Heart right ventricle (tissue), 16 donors: Measurements from ENCODE around the gene ULK4. TPM values are rescaled to one million over a fixed set of nuclear protein-coding genes. Genes with fewer than 3 reads are reported as not detected.

Experiments
- ATAC-seq, 8 donors: fragments of 200-7000 bp; cut with Tn5 transposase; one replicate each; pipeline ENCODE4 v1.9.1; 2020; ENCODE audit warnings: mild to moderate bottlenecking in 8 of 8, moderate library complexity in 8 of 8, moderate number of reproducible peaks in 1 of 8
- DNase-seq, 2 donors: peaks; one replicate each; pipeline ENCODE4 v3.0.0-alpha.2; 2020
- H3K27ac ChIP-seq, 10 donors: fragments of 200-600 bp; sonication (generic) in 2 of 10; one replicate each; pipeline versions ENCODE4 v1.5.0 to v1.8.0; 2020 to 2022; ENCODE audit warnings: mild to moderate bottlenecking in 3 of 10
- H3K27me3 ChIP-seq, 7 donors: fragments of 200-600 bp; one replicate each; pipeline ENCODE4 v1.8.0; 2021 to 2022; ENCODE audit warnings: mild to moderate bottlenecking in 2 of 7
- H3K36me3 ChIP-seq, 9 donors: fragments of 200-600 bp; sonication (generic) in 1 of 9; one replicate each; pipeline versions ENCODE4 v1.5.0 to v1.8.0; 2020 to 2022; ENCODE audit warnings: mild to moderate bottlenecking in 2 of 9
- H3K4me1 ChIP-seq, 9 donors: fragments of 200-600 bp; sonication (generic) in 1 of 9; one replicate each; pipeline versions ENCODE4 v1.5.0 to v1.8.0; 2020 to 2022; ENCODE audit warnings: mild to moderate bottlenecking in 4 of 9
- H3K4me3 ChIP-seq, 10 donors: fragments of 200-600 bp; sonication (generic) in 2 of 10; one replicate each; pipeline versions ENCODE4 v1.5.0 to v1.8.0; 2020 to 2022; ENCODE audit warnings: mild to moderate bottlenecking in 7 of 10, moderate library complexity in 2 of 10
- H3K9me3 ChIP-seq, 11 donors: fragments of 200-600 bp in 10 of 11; sonication (generic) in 2 of 11; one replicate each; pipeline versions ENCODE4 v1.5.0 to v1.8.0; 2013 to 2022; ENCODE audit warnings: mild to moderate bottlenecking in 2 of 11, control low read depth in 1 of 11, moderate library complexity in 1 of 11
- WGBS, 2 donors: extraction: QIAGEN DNeasy Blood & Tissue Kit; methylation state at CpG; one replicate each; pipeline ENCODE4 v1.1.7; 2013; ENCODE audit warnings: inconsistent platforms in 1 of 2; 5-methylcytosine and 5-hydroxymethylcytosine counted together
- intact Hi-C, 10 donors: fragments of 100-400 bp; cut with DNase I; formaldehyde crosslinking; loops; one replicate each; pipeline versions ENCODE4 v1.11.1 to v1.14.2; 2022
- polyA plus RNA-seq, 2 donors: library from polyadenylated mRNA; stranded (reverse); fragments of 200-250 nt; gene quantifications; one replicate each; pipeline ENCODE4 v1.2.3, GENCODE V29; 2013
- total RNA-seq, 10 donors: library from RNA; stranded (reverse); fragmentation: NEBNext Ultra II Directional in 3 of 10; extraction: Animal tissue kit (Norgen Biotek cat#: 25700) in 3 of 10; gene quantifications; one replicate each; pipeline versions ENCODE4 v1.2.1 to v1.2.4, GENCODE V29; 2021 to 2023
- TF ChIP-seq, protein P1 (sequence below), 9 donors: fragments of 200-600 bp; sonication (generic) in 2 of 9; IDR thresholded peaks; one replicate each; pipeline versions ENCODE4 v1.5.0 to v1.8.0; 2021 to 2022; ENCODE audit warnings: antibody characterized with exemption in 9 of 9, mild to moderate bottlenecking in 5 of 9, moderate library complexity in 1 of 9
- donor health status: Arrhythmogenic right ventricular cardiomyopathy.
- donor health status: ischemic (EF 13 %, LVEDD 7.1; RV severe dilation, severe dysfunction).
- donor health status: healthy with polysubstance abuse.
- donor health status: DM: no; HTN: yes; CAD: no.
- donor health status: DM: no; HTN: no; CAD: no.
- donor health status: ischemic (EF 25% LVEDD 6.9; RV normal size, moderate dysfunction).
- donor health status: ischemic (EF 25% LVEDD 5.7; RV mildly dilated, moderate dysfunction).
- donor health status: healthy.
- donor health status: DM: yes; HTN: yes; CAD: no.
- donor health status: Ischemic cardiomyopathy.
- donor health status: ischemic (EF 35%, LVEDD 5.7; RV mildly dilated, moderate dysfunction).
- donor health status: nonischemic (EF 11% LVEDD 7.7; RV severe dilation, severe dysfunction).
- donor health status: DM: yes; HTN: yes; CAD: no.
- donor health status: PGD.
- donor health status: ischemic (EF 29% LVEDD 5.4; RV normal size, mild dysfunction).
- donor health status: nonischemic (EF 23%, LVEDD 6.1; RV moderate dilation, normal function).

The ULK4 gene
- total and polyA plus RNA-seq, 12 donors = 1.4 to 11.4 (median 2.6) TPM

DNA sequence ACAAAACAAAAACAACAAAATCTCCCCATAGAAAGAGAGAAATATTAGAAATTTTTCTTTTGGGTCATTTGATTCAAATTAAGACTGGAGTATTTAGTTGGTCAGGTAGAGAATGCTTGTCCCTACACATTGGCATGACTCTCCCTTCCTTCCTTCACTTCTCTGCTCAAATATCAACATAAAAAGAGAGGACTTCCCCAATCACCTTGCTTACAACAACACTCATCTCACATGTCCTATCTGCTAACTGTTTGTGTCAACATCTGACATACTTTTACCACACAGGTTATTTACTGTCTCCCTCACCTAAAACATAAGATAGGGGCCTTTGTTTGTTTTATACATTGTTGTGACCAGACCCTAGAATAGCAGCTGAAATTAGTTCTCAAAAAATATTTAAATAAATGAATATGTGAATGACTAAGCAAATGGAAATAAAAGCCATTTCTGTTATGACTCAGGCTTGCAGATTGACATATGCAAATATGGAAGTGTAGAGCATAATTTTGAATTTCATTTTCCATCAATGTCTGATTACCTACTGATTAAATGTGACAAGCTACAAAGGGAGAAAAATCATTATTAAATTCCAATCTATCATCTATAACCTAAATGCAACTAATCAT, 457.8 kb downstream of the ULK4 start:
- H3K36me3 ChIP-seq = no peaks in the 10 kb centered on the region
- intact Hi-C loops = no loop called here

DNA sequence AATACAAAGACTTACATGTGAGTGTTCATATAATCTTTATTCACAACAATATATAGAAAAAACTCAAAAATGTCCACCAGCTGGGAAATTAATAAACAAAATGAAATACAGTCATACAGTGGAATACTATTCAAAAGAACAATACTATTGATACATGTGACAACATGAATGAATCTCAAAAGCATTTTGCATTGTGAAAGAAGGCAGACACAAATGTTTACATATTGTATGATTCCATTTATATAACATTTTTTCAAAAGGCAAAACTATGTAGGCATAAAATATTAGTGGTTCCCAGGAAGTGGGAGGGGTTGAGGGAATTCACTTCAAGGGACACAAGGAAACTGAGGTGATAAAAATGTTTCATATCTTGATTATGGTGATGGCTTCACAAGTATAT, 459.4 kb downstream of the ULK4 start:
- Histone ChIP-seq H3K27me3 (no peaks in the 10 kb centered on the region), H3K36me3 (no peaks in the 10 kb centered on the region), H3K27ac (no peak overlapping the region), H3K4me1 (no peaks in the 10 kb centered on the region), H3K9me3 (no peaks in the 10 kb centered on the region), H3K4me3 (no peak overlapping the region)
- DNase-seq (no peak), ATAC-seq (no peak)
- intact Hi-C loops = no loop called here
- TF ChIP-seq, protein P1, sequence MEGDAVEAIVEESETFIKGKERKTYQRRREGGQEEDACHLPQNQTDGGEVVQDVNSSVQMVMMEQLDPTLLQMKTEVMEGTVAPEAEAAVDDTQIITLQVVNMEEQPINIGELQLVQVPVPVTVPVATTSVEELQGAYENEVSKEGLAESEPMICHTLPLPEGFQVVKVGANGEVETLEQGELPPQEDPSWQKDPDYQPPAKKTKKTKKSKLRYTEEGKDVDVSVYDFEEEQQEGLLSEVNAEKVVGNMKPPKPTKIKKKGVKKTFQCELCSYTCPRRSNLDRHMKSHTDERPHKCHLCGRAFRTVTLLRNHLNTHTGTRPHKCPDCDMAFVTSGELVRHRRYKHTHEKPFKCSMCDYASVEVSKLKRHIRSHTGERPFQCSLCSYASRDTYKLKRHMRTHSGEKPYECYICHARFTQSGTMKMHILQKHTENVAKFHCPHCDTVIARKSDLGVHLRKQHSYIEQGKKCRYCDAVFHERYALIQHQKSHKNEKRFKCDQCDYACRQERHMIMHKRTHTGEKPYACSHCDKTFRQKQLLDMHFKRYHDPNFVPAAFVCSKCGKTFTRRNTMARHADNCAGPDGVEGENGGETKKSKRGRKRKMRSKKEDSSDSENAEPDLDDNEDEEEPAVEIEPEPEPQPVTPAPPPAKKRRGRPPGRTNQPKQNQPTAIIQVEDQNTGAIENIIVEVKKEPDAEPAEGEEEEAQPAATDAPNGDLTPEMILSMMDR (IDR thresholded peaks at IDR 0.05) = no peak

More for the DNA sequence above, 457.8 kb downstream of the ULK4 start:
- Histone ChIP-seq H3K4me3 (no peak overlapping the region), H3K9me3 (peaks cover 0 to 10% (median 3%) of the 10 kb centered on the region in 11 donors), H3K27ac (no peak overlapping the region), H3K4me1 (no peaks in the 10 kb centered on the region), H3K27me3 (no peaks in the 10 kb centered on the region)
- DNase-seq (no peak), ATAC-seq (no peak)
- TF ChIP-seq, protein P1 (IDR thresholded peaks at IDR 0.05) = no peak

DNA sequence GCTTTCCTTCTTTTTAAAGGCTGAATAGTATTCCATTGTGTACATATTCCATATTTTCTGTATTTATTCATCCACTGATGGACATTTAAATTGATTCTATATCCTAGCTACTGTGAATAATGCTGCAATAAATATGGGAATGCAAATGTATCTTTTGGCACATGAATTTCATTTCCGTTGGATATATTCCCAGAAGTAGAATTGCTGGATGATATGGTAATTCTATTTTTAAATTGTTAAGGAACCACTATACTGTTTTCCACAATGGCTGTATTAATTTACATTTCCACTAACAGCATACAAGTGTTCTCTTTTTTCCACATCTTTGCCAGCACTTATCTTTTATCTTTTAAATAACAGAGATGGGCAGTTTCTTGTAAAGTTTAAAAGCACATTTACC, 459.9 kb downstream of the ULK4 start:
- intact Hi-C loops = no loop called here
- no peaks in the 10 kb centered on the region for H3K36me3 ChIP-seq
- ATAC-seq = no peak
- H3K4me1 ChIP-seq = no peaks in the 10 kb centered on the region
- TF ChIP-seq, protein P1 (IDR thresholded peaks at IDR 0.05) = no peak
- no peak for DNase-seq
- no peaks in the 10 kb centered on the region for H3K9me3 ChIP-seq
- H3K27ac ChIP-seq = no peak overlapping the region
- no peaks in the 10 kb centered on the region for H3K27me3 ChIP-seq
- WGBS, 2 donors = 10 to 28% methylated on average over 1 of the region's 1 CpG
- H3K4me3 ChIP-seq = no peak overlapping the region

DNA sequence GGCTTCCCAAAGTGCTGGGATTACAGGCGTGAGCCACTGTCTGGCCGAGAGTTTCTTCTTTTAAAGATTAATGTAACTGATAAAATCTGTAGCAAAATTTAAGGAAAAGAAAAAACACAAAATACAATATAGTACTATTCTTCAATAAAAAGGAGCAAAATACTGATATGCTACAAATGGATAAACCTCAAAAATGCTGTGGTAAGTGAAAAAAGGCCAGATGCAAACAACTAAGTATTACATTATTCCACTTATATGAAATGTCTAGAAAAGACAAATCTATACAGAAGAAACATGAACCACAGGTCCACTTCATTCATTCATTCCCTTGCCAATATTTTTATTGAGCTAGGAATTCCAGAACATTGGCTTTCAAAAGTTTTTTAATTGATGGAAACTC, 463.1 kb downstream of the ULK4 start:
- Histone ChIP-seq H3K36me3 (no peaks in the 10 kb centered on the region), H3K4me1 (no peaks in the 10 kb centered on the region), H3K9me3 (no peaks in the 10 kb centered on the region), H3K27me3 (no peaks in the 10 kb centered on the region), H3K4me3 (no peak overlapping the region), H3K27ac (no peak overlapping the region)
- intact Hi-C loops = no loop called here
- DNase-seq = no peak
- TF ChIP-seq, protein P1 (IDR thresholded peaks at IDR 0.05) = no peak
- 88 to 96% methylated on average over 2 of the region's 2 CpGs for WGBS, 2 donors
- ATAC-seq = no peak
